SK-N-MC (cell line): ENCODE measurements around the gene CDC73.
"Not testable (repeated sequence)": the region's sequence is repeated elsewhere in the genome, so short reads cannot be mapped to it uniquely, and the experiment has no call there.

Experiments
- DNase-seq: peaks from one replicate; pipeline ENCODE4 v3.0.0-alpha.2; 2011; ENCODE audit warnings: low read depth, low spot score
- H3K27ac ChIP-seq: fragments of 200-600 bp; sonication (generic); 2 replicates; pipeline ENCODE4 v1.5.1; 2016; ENCODE audit warnings: mixed run types
- H3K36me3 ChIP-seq: fragments of 200-600 bp; sonication (generic); 2 replicates; pipeline ENCODE4 v1.6.1; 2017; ENCODE audit warnings: antibody characterized with exemption, low read length, mixed read lengths; ENCODE audit not compliant: insufficient read depth
- H3K4me3 ChIP-seq: fragments of 200-600 bp; sonication (generic); 2 replicates; pipeline ENCODE4 v1.5.1; 2016
- H3K9ac ChIP-seq: fragments of 200-600 bp; sonication (generic); 2 replicates; pipeline ENCODE4 v1.8.0; 2017; ENCODE audit warnings: mixed run types, mixed read lengths; ENCODE audit not compliant: insufficient read length
- H3K9me3 ChIP-seq: fragments of 200-600 bp; sonication (generic); 2 replicates; pipeline ENCODE4 v1.6.1; 2017; ENCODE audit warnings: low read depth, mild to moderate bottlenecking, antibody characterized with exemption, low read length, moderate library complexity, mixed read lengths
- EZH2 ChIP-seq: fragments of 200-600 bp; sonication (generic); IDR thresholded peaks from one replicate; pipeline ENCODE4 v1.6.1; 2017; ENCODE audit warnings: antibody characterized with exemption
- FOXP2 ChIP-seq: optimal IDR thresholded peaks from 2 replicates; pipeline ENCODE3; 2011; ENCODE audit warnings: mild to moderate bottlenecking, moderate library complexity; ENCODE audit not compliant: insufficient read depth; ENCODE audit errors: extremely low read length, control extremely low read depth
- POLR2AphosphoS5 ChIP-seq: IDR thresholded peaks from 2 replicates; pipeline ENCODE4 v1.6.1; 2012; ENCODE audit warnings: mild to moderate bottlenecking, low read depth, low read length, borderline replicate concordance

CDC73 gene

DNA sequence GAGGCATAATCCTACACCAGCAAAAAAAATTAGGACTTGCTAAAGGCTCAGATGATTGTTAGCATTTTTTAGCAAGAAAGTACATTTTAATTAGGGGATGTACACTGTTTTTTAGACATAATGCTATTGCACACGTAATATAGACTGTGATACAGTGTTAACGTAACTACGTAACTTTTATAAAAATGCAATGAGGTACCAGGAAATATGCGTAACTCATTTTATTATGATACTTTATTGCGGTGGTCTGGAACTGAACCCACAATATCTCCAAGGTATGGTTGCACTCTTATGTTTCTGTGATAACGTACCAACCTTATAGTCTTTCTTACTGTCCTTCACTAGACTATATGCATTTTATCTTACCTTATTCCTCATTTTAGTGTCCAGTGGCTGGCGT, 127.4 kb downstream of the CDC73 start:
- H3K9me3 ChIP-seq = no peaks in the 10 kb centered on the region
- no peak overlapping the region for H3K27ac ChIP-seq
- no peak overlapping the region for H3K4me3 ChIP-seq
- no peak for DNase-seq
- H3K9ac ChIP-seq = no peak overlapping the region
- TF ChIP-seq EZH2 = no peak
- no peak for TF ChIP-seq FOXP2
- TF ChIP-seq POLR2AphosphoS5 = no peak
- peaks cover 67% of the 10 kb centered on the region for H3K36me3 ChIP-seq

DNA sequence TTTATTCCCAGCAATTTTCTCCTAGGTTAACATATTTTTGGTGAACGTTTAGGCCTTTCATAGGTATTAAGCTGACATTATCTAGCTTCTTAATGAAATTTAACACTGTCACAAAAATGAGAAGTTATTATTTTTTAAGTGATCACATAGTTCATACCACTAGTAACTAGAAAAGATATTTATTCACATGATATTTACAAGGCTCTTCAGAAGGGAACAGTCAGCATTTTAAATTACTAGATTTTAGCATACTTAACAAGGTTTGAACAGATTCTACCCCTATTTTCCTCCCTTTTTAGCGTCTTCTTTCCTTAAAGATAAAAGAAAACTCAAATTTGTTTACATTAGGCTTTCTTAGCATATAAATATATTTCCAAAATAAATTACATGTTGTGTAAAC, 130.1 kb downstream of the CDC73 start:
- Histone ChIP-seq H3K36me3 (peaks cover 48% of the 10 kb centered on the region), H3K9me3 (no peaks in the 10 kb centered on the region), H3K4me3 (no peak overlapping the region), H3K9ac (no peak overlapping the region), H3K27ac (0 out of 2 replicates have a peak overlapping the region, but pooled peaks have one; percentile 25)
- TF ChIP-seq EZH2 (no peak), POLR2AphosphoS5 (no peak), FOXP2 (no peak)
- no peak for DNase-seq

DNA sequence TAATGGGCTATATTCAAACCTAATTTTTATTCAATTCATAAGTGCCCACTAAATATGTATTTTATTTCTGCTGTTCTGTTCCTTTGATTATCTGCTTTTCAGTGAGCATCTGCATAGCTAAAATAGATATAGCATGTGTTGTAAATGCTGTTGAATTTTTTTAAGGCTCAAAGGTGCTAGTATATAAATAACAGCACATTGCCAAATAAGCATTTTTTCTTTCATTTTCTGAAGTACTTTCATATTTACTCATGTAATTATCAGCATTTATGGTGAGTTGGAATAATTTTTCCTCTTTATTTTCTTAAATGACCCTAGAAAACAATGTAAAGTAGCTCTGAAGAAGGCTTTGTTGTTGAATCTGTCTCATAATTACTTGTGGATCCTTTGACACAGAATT, 134.2 kb downstream of the CDC73 start:
- Histone ChIP-seq H3K36me3 (peaks cover 8% of the 10 kb centered on the region; the same call in 1 of the 2 replicates), H3K27ac (no peak overlapping the region), H3K4me3 (no peak overlapping the region), H3K9me3 (no peaks in the 10 kb centered on the region), H3K9ac (no peak overlapping the region)
- no peak for DNase-seq
- TF ChIP-seq EZH2 = no peak
- TF ChIP-seq FOXP2 = no peak
- TF ChIP-seq POLR2AphosphoS5 = no peak

DNA sequence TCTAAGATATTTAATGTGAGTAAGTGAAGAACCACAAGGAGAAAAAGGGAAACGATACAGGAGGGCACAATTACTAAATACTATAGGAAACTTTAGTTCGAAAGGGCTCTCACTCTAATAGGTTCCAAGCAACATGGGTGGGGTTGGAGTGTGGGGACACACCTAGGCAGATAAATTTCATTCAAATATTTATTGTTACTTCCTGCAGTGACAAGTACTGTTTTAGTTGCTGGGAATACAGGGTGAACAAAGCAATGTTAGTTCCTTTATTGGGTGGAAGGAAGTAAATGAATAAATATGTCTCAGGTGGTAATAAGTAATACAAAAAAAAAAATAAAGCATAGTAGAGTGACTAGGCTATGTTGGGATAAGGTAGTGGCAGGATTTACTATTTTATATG, 137.8 kb downstream of the CDC73 start:
- H3K9ac ChIP-seq = no peak overlapping the region
- H3K9me3 ChIP-seq = no peaks in the 10 kb centered on the region
- no peak overlapping the region for H3K4me3 ChIP-seq
- no peak overlapping the region for H3K27ac ChIP-seq
- H3K36me3 ChIP-seq = no peaks in the 10 kb centered on the region
- no peak for DNase-seq
- TF ChIP-seq FOXP2 (no peak), EZH2 (no peak), POLR2AphosphoS5 (no peak)

DNA sequence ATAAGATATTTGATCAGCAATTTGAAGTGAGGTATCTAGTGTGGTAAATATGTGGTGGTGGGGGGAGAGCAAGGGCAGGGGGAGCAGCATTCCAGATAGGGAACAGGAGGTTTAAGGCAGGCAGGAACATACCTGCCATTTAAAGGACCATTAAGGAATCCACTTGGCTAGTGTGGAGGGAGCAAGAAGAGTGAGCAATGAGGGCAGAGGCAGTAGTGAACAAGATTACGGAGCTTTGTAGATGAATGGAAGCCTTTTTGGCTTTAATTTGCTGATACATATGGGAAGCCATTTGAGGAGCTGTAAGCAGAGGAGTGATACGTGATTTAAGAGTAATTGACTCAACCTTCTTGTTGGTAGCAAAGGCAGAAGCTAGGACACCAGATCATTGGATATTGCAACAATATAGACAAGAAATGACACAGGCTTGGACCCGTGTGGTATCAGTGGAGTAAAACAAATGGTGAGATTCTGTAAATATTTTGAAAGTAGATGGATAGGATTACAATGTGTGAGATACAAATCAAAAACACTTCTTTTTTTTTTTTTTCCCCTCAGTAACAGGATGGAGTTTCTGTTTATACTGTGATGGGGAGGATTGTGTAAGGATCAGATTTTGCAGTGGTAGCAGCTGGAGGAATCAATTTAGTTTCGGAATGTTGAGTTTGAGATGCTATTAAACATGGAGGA, 138.4 kb downstream of the CDC73 start:
- no peak for DNase-seq
- no peaks in the 10 kb centered on the region for H3K36me3 ChIP-seq
- H3K9ac ChIP-seq = no peak overlapping the region
- TF ChIP-seq POLR2AphosphoS5 = no peak
- no peak for TF ChIP-seq EZH2
- no peak for TF ChIP-seq FOXP2
- no peak overlapping the region for H3K4me3 ChIP-seq
- no peaks in the 10 kb centered on the region for H3K9me3 ChIP-seq
- no peak overlapping the region for H3K27ac ChIP-seq

DNA sequence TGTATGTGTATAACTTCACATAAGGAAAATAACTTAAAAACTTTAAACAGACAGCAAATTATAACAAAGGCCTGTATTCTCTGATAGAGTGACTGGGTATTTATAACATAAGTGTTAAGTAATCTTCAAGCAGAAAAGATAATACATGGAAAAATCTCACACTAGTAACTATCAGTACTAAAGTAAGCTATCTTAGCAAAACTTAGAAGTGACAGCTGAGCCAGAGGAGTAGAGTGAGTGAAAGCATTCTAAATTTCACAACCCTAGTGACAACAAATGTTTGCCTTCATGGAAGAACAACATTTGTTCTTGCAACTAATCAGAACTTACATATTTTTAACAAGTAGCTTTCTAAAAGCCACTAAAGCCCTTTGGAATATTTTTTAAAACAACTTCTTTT, 139.1 kb downstream of the CDC73 start:
- DNase-seq = no peak
- Histone ChIP-seq H3K36me3 (peaks cover 5% of the 10 kb centered on the region; the same call in 1 of the 2 replicates), H3K27ac (no peak overlapping the region), H3K9me3 (no peaks in the 10 kb centered on the region), H3K9ac (no peak overlapping the region), H3K4me3 (no peak overlapping the region)
- TF ChIP-seq FOXP2 (no peak), POLR2AphosphoS5 (no peak), EZH2 (no peak)

DNA sequence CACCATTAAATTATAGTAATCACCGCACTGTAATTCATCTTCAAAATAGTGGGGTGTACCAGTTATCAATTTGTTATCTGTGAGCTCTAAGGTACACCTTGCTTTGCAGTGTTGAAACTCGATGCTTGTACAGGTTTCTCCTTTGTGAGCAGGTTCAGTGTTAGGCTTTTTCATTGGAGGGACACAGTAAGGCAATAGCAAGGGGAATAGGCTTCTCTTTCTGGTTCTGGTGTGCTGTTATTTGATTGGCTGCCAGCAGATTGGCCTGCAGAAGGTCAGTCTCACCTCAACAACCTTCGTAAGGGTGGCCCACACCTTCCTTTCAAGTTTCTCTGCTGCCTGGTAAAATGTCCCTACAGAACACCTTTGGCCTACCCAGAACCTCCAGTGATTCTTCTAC, 140.8 kb downstream of the CDC73 start:
- peaks cover 7% of the 10 kb centered on the region; the same call in 1 of the 2 replicates for H3K36me3 ChIP-seq

DNA sequence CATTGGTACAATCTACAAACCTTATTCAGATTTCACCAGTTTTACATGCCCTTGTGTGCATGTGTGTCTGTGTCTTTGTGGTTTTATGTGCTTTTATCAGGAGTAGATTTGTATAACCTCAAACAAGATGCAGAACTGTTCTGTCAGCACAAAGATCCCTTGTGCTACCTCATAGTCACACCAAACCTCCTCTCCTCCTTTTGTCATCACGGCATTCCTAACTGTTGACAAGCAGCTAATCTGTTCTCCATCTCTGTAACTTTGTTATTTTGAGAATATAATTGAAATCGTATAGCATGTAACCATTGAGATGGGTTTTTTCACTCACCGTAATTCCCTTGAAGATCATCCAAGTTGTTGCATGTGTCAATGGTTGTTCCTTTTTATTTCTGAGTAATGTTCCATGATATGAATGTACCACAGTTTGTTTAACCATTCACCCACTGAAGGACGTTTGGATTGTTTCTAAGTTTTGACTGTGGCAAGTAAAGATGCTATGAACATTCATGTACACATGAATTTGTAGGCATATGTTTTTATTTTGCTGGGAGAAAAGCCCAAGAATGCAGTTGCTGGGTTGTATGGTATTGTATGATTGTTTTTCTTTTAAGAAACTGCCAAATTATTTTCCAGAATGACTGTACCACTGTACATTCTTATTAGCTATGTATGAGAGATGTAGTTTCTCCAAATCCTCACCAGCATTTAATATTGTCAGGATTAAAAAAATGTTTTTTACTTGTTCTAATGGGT, 142.7 kb downstream of the CDC73 start:
- no peaks in the 10 kb centered on the region for H3K9me3 ChIP-seq
- no peak overlapping the region for H3K4me3 ChIP-seq
- no peak for TF ChIP-seq EZH2
- TF ChIP-seq POLR2AphosphoS5 = no peak
- TF ChIP-seq FOXP2 = no peak
- DNase-seq = no peak
- no peak overlapping the region for H3K27ac ChIP-seq
- no peak overlapping the region for H3K9ac ChIP-seq
- peaks cover 9% of the 10 kb centered on the region; the same call in 1 of the 2 replicates for H3K36me3 ChIP-seq

More for the DNA sequence above, 140.8 kb downstream of the CDC73 start:
- Histone ChIP-seq H3K9ac (no peak overlapping the region), H3K4me3 (no peak overlapping the region), H3K27ac (no peak overlapping the region), H3K9me3 (no peaks in the 10 kb centered on the region)
- TF ChIP-seq EZH2 = no peak
- TF ChIP-seq POLR2AphosphoS5 = no peak
- no peak for TF ChIP-seq FOXP2
- no peak for DNase-seq

DNA sequence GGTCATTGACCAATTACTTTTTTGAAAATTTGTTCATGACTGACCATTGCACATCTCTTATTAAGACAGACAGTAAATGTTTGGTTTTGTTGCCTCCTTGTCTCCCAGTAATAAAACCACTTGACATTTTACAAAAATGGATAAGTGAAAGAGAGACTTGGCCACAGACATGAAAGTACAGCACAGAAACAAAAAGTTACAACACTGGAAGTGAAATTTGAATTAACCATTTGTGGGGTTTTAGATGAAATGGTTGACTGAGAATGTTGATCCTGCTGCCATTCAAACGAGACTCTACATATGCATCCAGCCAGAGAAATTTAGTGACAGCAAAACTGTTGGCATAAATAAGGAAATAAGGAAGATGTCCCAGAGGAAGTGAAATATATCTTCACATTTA, 143.9 kb downstream of the CDC73 start:
- TF ChIP-seq FOXP2 (no peak), EZH2 (no peak), POLR2AphosphoS5 (no peak)
- H3K27ac ChIP-seq = no peak overlapping the region
- no peak for DNase-seq
- no peak overlapping the region for H3K9ac ChIP-seq
- H3K4me3 ChIP-seq = no peak overlapping the region
- H3K9me3 ChIP-seq = no peaks in the 10 kb centered on the region
- peaks cover 9% of the 10 kb centered on the region; the same call in 1 of the 2 replicates for H3K36me3 ChIP-seq

DNA sequence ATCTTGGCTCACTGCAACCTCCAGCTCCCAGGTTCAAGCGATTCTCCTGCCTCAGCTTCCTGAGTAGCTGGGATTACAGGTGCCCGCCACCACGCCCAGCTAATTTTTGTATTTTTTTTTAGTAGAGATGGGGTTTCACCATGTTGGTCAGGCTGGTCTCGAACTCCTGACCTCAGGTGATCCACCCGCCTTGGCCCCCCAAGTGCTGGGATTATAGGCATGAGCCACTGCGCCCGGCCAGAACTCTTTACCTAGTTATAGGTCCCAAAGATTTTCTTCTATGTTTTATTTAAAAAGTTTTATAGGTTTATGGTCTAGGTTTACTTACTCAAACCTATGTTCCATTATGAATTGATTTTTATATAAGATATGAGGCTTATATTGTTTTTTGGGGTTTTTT, 145.0 kb downstream of the CDC73 start:
- not testable (repeated sequence) for H3K9ac ChIP-seq, H3K9me3 ChIP-seq, H3K36me3 ChIP-seq, H3K4me3 ChIP-seq, DNase-seq, H3K27ac ChIP-seq
